HEK293 (cell line): ENCODE measurements around the gene ZNF521.

Experiments
- CTCF ChIA-PET: fragments of 350-600 bp; formaldehyde crosslinking; extraction: SDS; loops from one replicate; lab custom pipeline; 2021; ENCODE audit warnings: antibody characterized with exemption; lab: Yijun Ruan, JAX
- POLR2A ChIA-PET: fragments of 300-600 bp; formaldehyde crosslinking; extraction: SDS; loops from one replicate; lab custom pipeline; 2020; ENCODE audit warnings: antibody characterized with exemption, inconsistent platforms; lab: Yijun Ruan, JAX
- H3K27ac ChIP-seq: fragments of 200-500 bp; sonication (Bioruptor generic); 2 replicates; pipeline ENCODE4 v1.5.1; 2014; ENCODE audit warnings: low read depth, low read length, control low read depth, inconsistent platforms; ENCODE audit errors: extremely low read depth
- H3K36me3 ChIP-seq, 2 experiments: fragments of 200-500 bp in 1 of 2; sonication (Bioruptor generic) in 1 of 2; 1 replicate in 1 of 2; 2 replicates in 1 of 2; pipeline ENCODE4 v1.5.1; 2014 to 2017; ENCODE audit warnings: inconsistent platforms in 2 of 2, low read length in 2 of 2; ENCODE audit not compliant: control insufficient read depth in 2 of 2, insufficient read depth in 1 of 2
- H3K4me1 ChIP-seq: fragments of 200-500 bp; sonication (Bioruptor generic); 2 replicates; pipeline ENCODE4 v1.5.1; 2014; ENCODE audit warnings: mild to moderate bottlenecking, low read length, inconsistent platforms; ENCODE audit not compliant: control insufficient read depth, insufficient read depth
- H3K4me3 ChIP-seq: 2 replicates; pipeline ENCODE4 v1.5.1; 2011; ENCODE audit warnings: low read depth, mild to moderate bottlenecking, control low read depth, low read length, moderate library complexity
- H3K9me3 ChIP-seq: fragments of 200-500 bp; sonication (Bioruptor generic); 2 replicates; pipeline ENCODE4 v1.5.1; 2014; ENCODE audit warnings: low read depth, low read length, inconsistent platforms; ENCODE audit not compliant: control insufficient read depth, insufficient read depth
- SCRT1 ChIP-seq: fragments of 450-650 bp; formaldehyde crosslinking; IDR thresholded peaks from 2 replicates; pipeline ENCODE4 v1.5.1; 2016; ENCODE audit warnings: missing biosample characterization, missing genetic modification characterization, borderline replicate concordance
- ZBTB17 ChIP-seq: fragments of 450-650 bp; formaldehyde crosslinking; IDR thresholded peaks from 2 replicates; pipeline ENCODE4 v1.5.1; 2016; ENCODE audit warnings: missing biosample characterization, missing genetic modification characterization
- ZFP69B ChIP-seq: fragments of 450-650 bp; formaldehyde crosslinking; IDR thresholded peaks from 2 replicates; pipeline ENCODE4 v1.5.1; 2016; ENCODE audit warnings: missing biosample characterization, missing genetic modification characterization
- ZIC2 ChIP-seq: fragments of 450-650 bp; formaldehyde crosslinking; IDR thresholded peaks from 2 replicates; pipeline ENCODE4 v1.5.1; 2016; ENCODE audit warnings: missing biosample characterization, missing genetic modification characterization
- ZNF133 ChIP-seq: fragments of 450-650 bp; formaldehyde crosslinking; IDR thresholded peaks from 2 replicates; pipeline ENCODE4 v1.5.1; 2016; ENCODE audit warnings: missing biosample characterization, missing genetic modification characterization
- ZNF266 ChIP-seq: fragments of 450-650 bp; formaldehyde crosslinking; IDR thresholded peaks from 2 replicates; pipeline ENCODE4 v1.5.1; 2016; ENCODE audit warnings: missing biosample characterization, missing genetic modification characterization, low read depth
- ZNF354C ChIP-seq: fragments of 450-650 bp; formaldehyde crosslinking; IDR thresholded peaks from 2 replicates; pipeline ENCODE4 v1.5.1; 2016; ENCODE audit warnings: missing biosample characterization, missing genetic modification characterization, low read depth, borderline replicate concordance
- ZNF530 ChIP-seq: fragments of 450-650 bp; formaldehyde crosslinking; IDR thresholded peaks from 2 replicates; pipeline ENCODE4 v1.5.1; 2016; ENCODE audit warnings: low read depth, missing biosample characterization, missing genetic modification characterization
- ZNF561 ChIP-seq: fragments of 450-650 bp; IDR thresholded peaks from 2 replicates; pipeline ENCODE4 v1.5.1; 2018; ENCODE audit warnings: missing biosample characterization, missing genetic modification characterization, borderline replicate concordance
- ZNF629 ChIP-seq: fragments of 450-650 bp; formaldehyde crosslinking; IDR thresholded peaks from 2 replicates; pipeline ENCODE4 v1.5.1; 2017; ENCODE audit warnings: missing biosample characterization, missing genetic modification characterization
- ZNF670 ChIP-seq: fragments of 450-650 bp; formaldehyde crosslinking; IDR thresholded peaks from 2 replicates; pipeline ENCODE4 v1.5.1; 2016; ENCODE audit warnings: missing biosample characterization, missing genetic modification characterization, low read depth
- ZNF677 ChIP-seq: fragments of 450-650 bp; IDR thresholded peaks from 2 replicates; pipeline ENCODE4 v1.5.0; 2018; ENCODE audit warnings: missing biosample characterization, mild to moderate bottlenecking, missing genetic modification characterization, moderate library complexity
- TF ChIP-seq, protein P1 (sequence below): fragments of 450-650 bp; IDR thresholded peaks from 2 replicates; pipeline ENCODE4 v1.5.1; 2018; ENCODE audit warnings: missing biosample characterization, missing genetic modification characterization
- TF ChIP-seq, protein P2 (sequence below): fragments of 450-650 bp; formaldehyde crosslinking; IDR thresholded peaks from 2 replicates; pipeline ENCODE4 v1.5.1; 2016; ENCODE audit warnings: missing biosample characterization, missing genetic modification characterization
- TF ChIP-seq, protein P3 (sequence below): fragments of 450-650 bp; formaldehyde crosslinking; IDR thresholded peaks from 2 replicates; pipeline ENCODE4 v1.5.1; 2016; ENCODE audit warnings: missing biosample characterization, missing genetic modification characterization, low read depth
- TF ChIP-seq, protein P4 (sequence below): fragments of 450-650 bp; formaldehyde crosslinking; IDR thresholded peaks from 2 replicates; pipeline ENCODE4 v1.5.1; 2016; ENCODE audit warnings: missing biosample characterization, missing genetic modification characterization

The ZNF521 gene

DNA sequence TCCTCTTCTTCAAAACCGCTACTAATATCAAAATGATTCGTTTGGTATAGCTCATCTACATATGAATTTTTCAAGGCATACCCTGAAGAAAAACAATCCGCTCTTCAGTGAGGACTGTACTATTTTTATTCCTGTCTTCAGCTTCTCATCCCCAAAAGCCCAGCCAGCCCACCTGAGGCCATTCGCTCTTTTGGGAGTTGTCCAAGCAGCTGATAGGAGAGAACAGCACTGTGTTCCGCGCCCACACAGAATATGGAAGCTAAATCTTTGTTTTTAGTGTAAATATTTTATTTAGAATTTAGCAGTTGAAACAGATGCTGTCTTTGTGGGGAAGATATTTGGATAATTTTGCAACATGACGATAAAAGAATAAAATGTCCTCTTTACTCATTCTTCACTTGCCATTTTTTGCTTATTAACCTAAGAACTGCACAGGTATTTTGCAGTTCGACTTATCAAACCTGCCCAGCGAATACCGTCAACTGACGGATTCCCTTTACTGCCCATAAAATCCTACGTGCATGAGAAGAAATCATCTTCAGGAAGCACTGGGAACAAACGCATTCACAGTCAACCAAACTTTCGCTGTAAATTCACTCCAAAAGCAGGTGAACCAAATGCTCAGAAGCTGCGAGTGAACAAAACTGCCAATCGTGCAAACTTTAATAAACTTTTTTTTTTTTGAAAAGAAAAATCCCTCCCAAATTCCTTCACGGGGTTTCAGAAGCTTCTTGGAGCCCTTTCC lies 3.4 kb downstream of the ZNF521 start:
- H3K27ac ChIP-seq: no peak overlapping the region
- TF ChIP-seq ZNF561 (tag by site-specific recombination): no peak
- TF ChIP-seq, protein P1, sequence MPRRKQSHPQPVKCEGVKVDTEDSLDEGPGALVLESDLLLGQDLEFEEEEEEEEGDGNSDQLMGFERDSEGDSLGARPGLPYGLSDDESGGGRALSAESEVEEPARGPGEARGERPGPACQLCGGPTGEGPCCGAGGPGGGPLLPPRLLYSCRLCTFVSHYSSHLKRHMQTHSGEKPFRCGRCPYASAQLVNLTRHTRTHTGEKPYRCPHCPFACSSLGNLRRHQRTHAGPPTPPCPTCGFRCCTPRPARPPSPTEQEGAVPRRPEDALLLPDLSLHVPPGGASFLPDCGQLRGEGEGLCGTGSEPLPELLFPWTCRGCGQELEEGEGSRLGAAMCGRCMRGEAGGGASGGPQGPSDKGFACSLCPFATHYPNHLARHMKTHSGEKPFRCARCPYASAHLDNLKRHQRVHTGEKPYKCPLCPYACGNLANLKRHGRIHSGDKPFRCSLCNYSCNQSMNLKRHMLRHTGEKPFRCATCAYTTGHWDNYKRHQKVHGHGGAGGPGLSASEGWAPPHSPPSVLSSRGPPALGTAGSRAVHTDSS (tag by site-specific recombination): 0 out of 2 replicates have a peak, but pooled peaks have one; percentile 4
- peak overlapping the region; percentile 79; the same call in 1 of the 2 replicates for H3K4me3 ChIP-seq
- ChIA-PET CTCF (interaction anchor here (0.6 to 1.0 kb wide), 3 partner anchors 34 to 1139 kb away, joined by 3 read pairs; no protein-coding TSS in a partner anchor), POLR2A (no interaction called here)
- peaks cover 26% of the 10 kb centered on the region for H3K4me1 ChIP-seq
- H3K9me3 ChIP-seq: no peaks in the 10 kb centered on the region
- no peaks in the 10 kb centered on the region for H3K36me3 ChIP-seq

DNA sequence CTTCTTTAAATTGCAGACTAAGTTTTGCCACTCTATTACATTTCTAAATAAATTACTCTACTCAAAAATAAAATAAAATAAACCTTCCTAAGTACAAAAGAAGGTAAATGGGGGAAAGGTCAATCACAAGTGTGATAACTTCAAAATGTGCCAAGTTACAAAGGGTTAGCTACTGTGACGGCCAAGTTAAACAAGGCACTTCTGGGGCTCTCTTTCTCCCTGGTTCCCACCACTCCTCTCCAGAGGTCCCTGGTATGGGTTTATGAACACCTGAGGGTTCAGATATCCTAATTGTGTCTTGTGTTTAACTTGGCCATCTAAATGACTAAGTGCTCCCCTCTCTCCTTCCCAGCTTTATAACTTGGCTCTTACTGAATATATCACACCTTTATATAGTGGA lies 5.4 kb downstream of the ZNF521 start:
- H3K4me3 ChIP-seq: no peak overlapping the region
- H3K36me3 ChIP-seq: no peaks in the 10 kb centered on the region
- no peak overlapping the region for H3K27ac ChIP-seq
- peaks cover 26% of the 10 kb centered on the region for H3K4me1 ChIP-seq
- POLR2A ChIA-PET: no interaction called here
- TF ChIP-seq ZNF677 (tag by site-specific recombination) (no peak), ZNF266 (tag by site-specific recombination) (no peak), ZNF670 (tag by site-specific recombination) (no peak), ZFP69B (no peak), ZNF530 (no peak), ZNF629 (no peak), ZNF354C (tag by site-specific recombination) (no peak), ZBTB17 (tag by site-specific recombination) (no peak), SCRT1 (tag by site-specific recombination) (no peak), ZIC2 (tag by site-specific recombination) (no peak), ZNF133 (tag by site-specific recombination) (no peak)
- TF ChIP-seq, protein P2, sequence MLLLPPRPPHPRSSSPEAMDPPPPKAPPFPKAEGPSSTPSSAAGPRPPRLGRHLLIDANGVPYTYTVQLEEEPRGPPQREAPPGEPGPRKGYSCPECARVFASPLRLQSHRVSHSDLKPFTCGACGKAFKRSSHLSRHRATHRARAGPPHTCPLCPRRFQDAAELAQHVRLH (tag by site-specific recombination): no peak
- TF ChIP-seq, protein P3, sequence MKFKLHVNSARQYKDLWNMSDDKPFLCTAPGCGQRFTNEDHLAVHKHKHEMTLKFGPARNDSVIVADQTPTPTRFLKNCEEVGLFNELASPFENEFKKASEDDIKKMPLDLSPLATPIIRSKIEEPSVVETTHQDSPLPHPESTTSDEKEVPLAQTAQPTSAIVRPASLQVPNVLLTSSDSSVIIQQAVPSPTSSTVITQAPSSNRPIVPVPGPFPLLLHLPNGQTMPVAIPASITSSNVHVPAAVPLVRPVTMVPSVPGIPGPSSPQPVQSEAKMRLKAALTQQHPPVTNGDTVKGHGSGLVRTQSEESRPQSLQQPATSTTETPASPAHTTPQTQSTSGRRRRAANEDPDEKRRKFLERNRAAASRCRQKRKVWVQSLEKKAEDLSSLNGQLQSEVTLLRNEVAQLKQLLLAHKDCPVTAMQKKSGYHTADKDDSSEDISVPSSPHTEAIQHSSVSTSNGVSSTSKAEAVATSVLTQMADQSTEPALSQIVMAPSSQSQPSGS (tag by site-specific recombination): no peak
- TF ChIP-seq, protein P4, sequence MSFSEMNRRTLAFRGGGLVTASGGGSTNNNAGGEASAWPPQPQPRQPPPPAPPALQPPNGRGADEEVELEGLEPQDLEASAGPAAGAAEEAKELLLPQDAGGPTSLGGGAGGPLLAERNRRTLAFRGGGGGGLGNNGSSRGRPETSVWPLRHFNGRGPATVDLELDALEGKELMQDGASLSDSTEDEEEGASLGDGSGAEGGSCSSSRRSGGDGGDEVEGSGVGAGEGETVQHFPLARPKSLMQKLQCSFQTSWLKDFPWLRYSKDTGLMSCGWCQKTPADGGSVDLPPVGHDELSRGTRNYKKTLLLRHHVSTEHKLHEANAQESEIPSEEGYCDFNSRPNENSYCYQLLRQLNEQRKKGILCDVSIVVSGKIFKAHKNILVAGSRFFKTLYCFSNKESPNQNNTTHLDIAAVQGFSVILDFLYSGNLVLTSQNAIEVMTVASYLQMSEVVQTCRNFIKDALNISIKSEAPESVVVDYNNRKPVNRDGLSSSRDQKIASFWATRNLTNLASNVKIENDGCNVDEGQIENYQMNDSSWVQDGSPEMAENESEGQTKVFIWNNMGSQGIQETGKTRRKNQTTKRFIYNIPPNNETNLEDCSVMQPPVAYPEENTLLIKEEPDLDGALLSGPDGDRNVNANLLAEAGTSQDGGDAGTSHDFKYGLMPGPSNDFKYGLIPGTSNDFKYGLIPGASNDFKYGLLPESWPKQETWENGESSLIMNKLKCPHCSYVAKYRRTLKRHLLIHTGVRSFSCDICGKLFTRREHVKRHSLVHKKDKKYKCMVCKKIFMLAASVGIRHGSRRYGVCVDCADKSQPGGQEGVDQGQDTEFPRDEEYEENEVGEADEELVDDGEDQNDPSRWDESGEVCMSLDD (tag by site-specific recombination): no peak
- CTCF ChIA-PET: interaction anchor here (0.7 kb wide), 1 partner anchor 559 kb away, joined by 3 read pairs; no protein-coding TSS in a partner anchor
- H3K9me3 ChIP-seq: no peaks in the 10 kb centered on the region
